HG02642 (cell line): ENCODE measurements around the gene RYR3.

Experiments used
- ATAC-seq: cut with Tn5 transposase; IDR thresholded peaks from one replicate; pipeline ENCODE4 v1.9.1; 2021; ENCODE audit warnings: mild to moderate bottlenecking; ENCODE audit not compliant: unreplicated experiment, poor library complexity

Gene RYR3

DNA sequence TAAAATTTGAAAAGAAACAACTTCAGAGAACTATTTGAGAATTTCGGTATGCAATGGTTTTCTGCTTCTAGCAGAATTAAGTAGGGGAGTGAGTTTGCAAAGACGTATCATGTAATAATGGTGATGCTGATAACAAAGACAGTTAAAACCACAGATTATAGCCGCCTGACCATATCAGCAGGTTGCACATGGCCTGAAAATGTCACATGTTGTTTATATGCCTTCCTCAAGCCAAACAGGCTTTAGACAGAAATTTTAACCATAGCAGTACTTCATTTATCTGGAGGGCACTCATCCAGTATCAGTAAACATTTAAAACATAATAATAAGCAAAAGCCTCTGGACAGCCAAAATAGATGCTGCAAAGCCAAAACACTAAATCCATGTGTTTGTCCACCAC, 131.7 kb downstream of the RYR3 start:
- ATAC-seq = no peak

GRCh38 chr15:33443708-33444107, 132.9 kb downstream of the RYR3 start:
- no peak for ATAC-seq

DNA sequence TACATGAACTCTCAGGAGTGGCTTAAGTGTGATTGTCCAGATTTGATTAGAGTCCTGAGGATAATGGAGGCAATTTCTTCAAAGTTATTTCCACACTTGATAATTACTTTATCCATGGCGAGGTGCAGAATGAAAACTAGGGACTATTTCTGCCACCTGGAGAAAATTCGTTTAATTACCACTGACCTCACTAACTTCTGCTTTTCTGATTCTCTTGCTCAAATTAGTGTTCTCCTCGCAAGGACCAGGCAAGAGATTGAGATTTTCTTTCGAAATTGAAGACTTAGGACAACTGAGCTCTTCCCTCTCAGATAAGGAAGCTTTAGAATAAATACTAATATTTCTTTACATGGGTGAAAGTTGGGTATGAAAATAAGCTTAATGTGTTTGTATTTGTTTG, 135.2 kb downstream of the RYR3 start:
- ATAC-seq = no peak

GRCh38 chr15:33448151-33448550, 137.4 kb downstream of the RYR3 start:
- no peak for ATAC-seq

DNA sequence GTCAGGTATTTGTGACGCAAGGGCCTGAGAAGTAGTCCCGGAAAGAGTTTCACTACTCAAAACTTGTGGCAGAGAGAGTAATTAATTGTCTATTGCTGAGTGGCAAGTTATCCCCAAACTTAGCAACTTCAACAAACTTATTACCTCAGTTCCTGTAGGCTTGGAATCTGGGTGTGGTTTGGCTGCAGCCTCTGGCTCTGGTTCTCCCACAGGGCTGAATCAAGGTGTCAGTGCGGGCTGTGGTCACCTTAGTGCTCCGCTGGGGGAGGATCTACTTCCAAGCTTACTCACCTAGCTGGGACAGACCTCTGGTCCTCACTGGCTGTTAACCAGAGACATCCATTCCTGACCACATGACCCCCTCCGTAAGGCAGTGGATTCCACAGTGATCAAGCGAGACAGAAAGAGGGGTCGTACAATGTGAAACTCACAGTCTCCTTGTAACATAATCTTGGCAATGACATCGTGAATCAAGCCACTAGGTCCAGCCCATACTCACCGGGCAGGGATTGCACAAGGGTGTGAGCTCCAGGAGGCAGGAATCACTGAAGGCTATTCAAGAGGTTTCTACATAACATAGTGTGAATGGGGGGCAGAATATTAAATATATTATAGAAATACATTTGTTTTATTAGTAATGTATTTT, 138.3 kb downstream of the RYR3 start:
- no peak for ATAC-seq

DNA sequence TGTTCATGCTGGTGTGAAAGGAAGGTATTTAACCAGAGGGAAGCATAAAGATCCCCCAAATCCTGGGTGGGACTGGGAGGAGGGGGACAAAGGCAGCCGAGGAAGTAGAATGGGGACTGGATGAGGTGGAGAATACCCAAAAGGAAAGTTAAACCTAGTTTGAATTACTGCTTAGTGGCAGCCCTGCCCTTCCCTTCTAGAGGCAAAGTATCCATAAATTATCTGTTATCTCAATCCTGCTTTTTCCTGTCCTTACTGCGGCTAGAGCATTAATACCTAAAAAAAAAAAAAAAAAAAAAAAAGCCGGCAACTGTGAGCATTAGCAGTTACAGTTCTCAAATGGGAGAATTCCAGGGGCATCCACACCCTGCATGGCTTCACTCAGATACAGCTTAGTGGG, 139.0 kb downstream of the RYR3 start:
- ATAC-seq = no peak

DNA sequence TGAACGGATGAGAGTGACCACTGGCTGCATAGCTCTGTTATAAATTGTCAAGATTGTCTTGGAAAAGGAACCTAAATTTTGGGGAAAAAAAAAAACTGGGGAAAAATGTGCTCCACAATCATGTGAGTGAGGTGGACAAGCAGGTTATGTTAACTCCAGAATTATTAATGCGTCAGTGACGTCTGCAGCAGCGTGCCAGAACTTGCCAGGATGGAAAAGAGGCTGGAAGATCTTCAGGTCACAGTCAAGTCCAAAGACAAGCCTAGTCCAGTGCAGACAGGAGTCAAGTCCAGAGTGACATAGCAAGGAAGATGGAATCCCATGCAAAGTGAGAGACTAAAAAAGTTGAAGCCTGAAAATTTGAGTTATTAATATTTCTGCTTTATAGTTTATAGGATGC, 140.6 kb downstream of the RYR3 start:
- no peak for ATAC-seq

DNA sequence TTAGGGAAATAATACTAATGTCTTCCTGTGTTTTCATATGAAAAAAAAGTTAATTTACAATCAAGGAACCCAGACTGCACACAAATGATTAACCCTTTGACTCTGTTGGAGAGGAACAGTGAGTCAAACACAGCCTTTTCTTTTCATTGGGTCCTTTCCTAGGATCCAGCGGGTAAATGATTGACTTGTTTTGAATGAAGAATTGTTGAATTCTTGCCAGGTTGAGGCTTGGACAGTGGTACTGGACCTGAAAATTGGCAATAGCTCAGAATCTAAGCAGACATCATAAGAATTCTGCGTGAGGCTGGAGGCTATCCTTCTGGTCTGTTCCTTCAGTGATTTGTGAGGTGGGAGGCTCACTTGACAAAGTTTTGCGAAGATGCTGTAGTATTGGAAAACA, 143.0 kb downstream of the RYR3 start:
- ATAC-seq = no peak

DNA sequence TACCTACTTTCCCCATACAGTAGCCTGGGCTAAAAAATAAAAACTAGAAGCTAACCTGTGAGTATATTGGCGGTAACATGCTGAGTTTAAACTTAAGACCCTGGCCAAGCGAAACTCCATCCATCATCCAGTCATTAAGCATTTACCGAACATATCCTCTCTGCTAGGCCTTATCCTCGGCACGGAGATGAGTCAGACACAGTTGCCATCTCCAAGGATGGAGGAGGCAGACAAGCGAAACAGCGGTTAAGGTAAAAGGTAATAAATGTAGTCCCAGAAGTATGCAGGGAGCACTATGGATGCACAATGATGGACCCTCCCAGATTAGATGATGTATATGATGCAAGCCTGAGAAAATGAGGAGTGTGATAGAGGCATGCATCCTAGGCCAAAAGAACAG, 143.6 kb downstream of the RYR3 start:
- ATAC-seq = no peak

DNA sequence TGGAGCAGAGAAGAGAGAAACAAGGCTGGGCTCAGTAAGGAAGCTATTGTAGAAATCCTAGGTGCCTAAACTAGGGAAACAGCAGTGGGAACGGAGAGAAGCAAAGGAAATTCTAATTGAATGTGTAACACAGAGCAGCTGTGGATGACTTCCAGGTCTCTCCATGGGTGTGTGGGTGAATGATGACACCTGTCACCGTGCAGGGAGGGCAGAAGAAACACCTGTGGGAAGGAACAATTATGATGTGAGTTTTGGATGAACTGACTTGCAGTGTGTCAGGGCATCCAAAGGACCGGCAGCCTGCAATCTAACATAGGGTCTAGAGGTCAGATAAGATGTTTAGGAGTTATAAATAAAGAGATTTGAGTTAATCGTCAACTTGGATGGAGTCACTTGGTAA, 144.2 kb downstream of the RYR3 start:
- ATAC-seq = no peak

GRCh38 chr15:33458421-33458820, 147.7 kb downstream of the RYR3 start:
- ATAC-seq = no peak

- ATAC-seq = no peak
These were observed 149.5 kb downstream of the RYR3 start for GRCh38 chr15:33460166-33460805.

GRCh38 chr15:33461671-33462070, 150.9 kb downstream of the RYR3 start:
- ATAC-seq = no peak

DNA sequence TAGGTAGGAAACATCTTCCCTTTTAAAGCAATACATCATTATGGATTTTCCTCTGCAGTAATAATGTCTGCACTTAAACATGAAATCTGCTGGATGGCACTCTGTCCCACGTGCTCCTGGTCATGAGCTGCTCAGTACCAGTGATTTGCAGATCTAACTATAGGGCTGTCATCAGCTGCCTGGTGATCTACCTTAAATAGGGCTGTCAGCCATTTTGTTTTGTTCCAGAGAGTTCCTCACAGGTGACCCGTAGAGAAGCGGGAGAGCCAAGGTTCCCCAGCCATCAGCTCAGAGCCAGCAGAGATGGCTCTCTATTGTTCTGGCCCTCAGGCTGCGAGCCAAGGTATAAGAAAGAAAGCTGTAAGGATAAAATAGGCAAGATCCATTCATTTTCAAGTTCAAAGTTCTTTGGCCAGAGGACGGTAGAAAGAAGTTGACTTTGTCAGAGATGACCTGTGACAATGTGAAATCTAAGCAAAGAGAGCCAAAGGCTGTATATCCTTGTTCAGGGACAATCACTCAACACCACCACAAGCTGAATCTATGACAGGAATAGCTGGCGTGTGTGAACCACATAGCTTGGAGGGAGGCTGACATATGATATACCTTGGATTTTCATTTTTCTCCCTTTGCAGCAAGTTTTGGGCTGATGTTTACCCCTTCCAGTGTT, 156.5 kb downstream of the RYR3 start:
- no peak for ATAC-seq

DNA sequence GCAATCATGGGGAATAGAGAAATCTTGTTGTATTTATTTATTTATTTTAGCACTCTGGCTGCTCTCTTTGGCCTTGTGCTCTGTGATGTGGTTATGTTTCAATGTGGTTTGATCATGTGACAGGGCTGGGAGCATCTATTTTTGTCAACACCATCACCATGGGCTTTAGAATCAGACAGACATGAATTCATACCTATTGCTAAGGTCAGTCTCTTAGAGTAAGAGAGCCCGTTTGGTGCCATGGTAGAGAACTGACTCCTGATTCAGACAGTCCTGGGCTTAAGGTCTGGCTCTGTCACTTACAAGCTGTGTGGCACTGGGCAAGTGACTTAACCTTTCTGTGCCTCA, 157.0 kb downstream of the RYR3 start:
- no peak for ATAC-seq

DNA sequence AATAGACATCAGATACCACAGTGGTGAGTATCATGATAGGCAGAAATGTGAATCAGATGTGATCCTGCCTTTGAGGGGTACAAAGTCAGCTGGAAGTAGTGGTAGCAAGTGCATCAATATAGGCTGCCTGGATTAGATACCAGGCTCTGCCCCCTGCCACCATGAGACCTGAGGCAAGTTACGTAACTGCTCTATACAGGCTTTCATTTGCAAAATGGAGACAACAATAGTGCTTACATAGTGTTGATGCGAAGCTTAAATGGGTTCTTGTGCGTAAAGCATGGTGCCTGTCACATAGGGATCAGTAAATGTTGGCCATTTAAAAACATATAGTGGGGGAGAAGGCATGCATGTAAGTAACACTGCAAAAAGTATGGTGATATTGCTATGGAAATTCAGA, 158.0 kb downstream of the RYR3 start:
- ATAC-seq = no peak

DNA sequence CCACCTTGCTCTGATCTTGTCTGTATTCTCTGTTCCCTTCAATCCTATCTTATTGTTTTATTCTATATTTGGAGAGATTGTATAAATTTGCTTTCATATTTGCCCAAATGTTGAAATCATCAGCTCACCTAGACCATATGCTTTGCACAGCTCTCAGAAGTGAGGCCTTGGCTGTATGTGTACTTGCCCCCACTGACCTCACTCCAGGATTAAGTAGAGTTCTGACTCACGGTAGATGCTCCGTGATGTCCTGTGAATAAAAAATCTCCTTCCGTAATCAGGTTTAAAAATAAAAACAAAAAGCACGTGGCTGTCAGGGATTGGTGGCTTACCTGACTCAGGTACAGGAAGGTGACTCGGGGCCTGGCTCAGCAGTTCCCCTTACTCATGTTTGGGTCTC, 162.2 kb downstream of the RYR3 start:
- no peak for ATAC-seq

- ATAC-seq = no peak
These were observed 162.9 kb downstream of the RYR3 start for GRCh38 chr15:33473714-33474113.

GRCh38 chr15:33476076-33476475, 165.3 kb downstream of the RYR3 start:
- no peak for ATAC-seq

- no peak for ATAC-seq
These were observed 166.1 kb downstream of the RYR3 start for GRCh38 chr15:33476908-33477307.

GRCh38 chr15:33489335-33489734, 178.6 kb downstream of the RYR3 start:
- ATAC-seq = no peak

GRCh38 chr15:33490703-33491102, 179.9 kb downstream of the RYR3 start:
- ATAC-seq = no peak
